ENCODE measurements around the gene ATXN2L. TPM values are rescaled to one million over a fixed set of nuclear protein-coding genes. Genes with fewer than 3 reads are reported as not detected.

ATXN2L gene
- total RNA-seq, 3 donors from 2014 or later, result 43.8 to 62.6 (median 58.1) TPM

- TF ChIP-seq POLR2AphosphoS5 (IDR thresholded peaks at IDR 0.05), result no peak
- TF ChIP-seq CTCF (IDR thresholded peaks at IDR 0.05), result no peak
- TF ChIP-seq POLR2A (IDR thresholded peaks at IDR 0.05), result no peak
- Histone ChIP-seq H3K9me3 (no peaks in the 10 kb centered on the region), H3K27me3 (no peaks in the 10 kb centered on the region), H3K36me3 (peaks cover 20% of the 10 kb centered on the region), H3K27ac (no peak overlapping the region), H3K4me1 (no peaks in the 10 kb centered on the region), H3K4me3 (no peak overlapping the region)
- DNase-seq (ENCODE audit: low spot score in 2 of 2), result no peak
- intact Hi-C loops (cut with DNase I; ENCODE audit: low total_unique reads), result no loop called here
These were observed 16.3 kb downstream of the ATXN2L start for GRCh38 chr16:28839004-28839639.

DNA sequence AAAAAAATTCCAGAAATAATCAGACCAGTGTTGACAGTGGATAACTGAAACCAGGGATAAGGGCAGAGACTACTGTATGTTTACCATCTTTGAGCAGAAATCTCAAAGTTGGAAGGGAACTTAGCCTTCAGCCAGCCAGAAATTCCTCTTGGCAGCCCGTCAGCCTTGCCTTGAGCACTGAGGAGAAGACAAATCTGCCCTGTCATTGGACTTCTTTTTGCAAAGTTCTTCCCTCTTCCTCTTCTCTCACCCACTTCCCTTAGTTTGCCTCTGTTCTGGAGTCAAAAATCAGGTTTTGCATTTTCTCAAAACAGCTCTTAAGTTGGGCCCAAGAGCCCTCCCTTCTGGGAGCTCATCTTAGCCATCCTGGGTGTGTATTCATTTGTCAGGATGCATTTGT is 17.1 kb downstream of the ATXN2L start:
- TF ChIP-seq POLR2AphosphoS5 (IDR thresholded peaks at IDR 0.05) (no peak), POLR2A (IDR thresholded peaks at IDR 0.05) (no peak), CTCF (IDR thresholded peaks at IDR 0.05) (no peak)
- Histone ChIP-seq H3K9me3 (no peaks in the 10 kb centered on the region), H3K4me1 (peaks cover 0 to under 1% of the 10 kb centered on the region in 2 donors), H3K27ac (no peak overlapping the region), H3K36me3 (peaks cover 13% of the 10 kb centered on the region), H3K27me3 (no peaks in the 10 kb centered on the region), H3K4me3 (no peak overlapping the region)
- no peak for DNase-seq (ENCODE audit: low spot score in 2 of 2)
- intact Hi-C loops (cut with DNase I; ENCODE audit: low total_unique reads), result no loop called here

DNA sequence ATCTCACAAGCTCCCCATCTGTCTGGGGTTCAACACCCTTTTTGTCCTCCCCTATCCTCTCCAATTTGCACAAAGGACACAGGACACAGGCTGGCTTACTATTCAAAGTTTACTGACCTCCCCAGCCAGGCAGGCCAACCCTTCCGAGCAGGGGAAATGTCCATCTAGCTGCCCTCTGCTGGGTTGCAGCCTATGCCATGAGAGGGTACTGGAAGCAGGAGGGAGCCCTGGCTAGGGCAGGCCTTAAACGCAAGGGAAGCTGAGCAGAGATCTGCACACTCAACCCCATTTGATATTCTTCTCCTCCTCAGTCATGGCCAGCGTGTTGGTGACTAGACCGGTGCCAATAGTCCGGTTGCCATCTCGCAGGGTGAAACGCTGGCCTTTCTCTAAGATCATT is 19.9 kb downstream of the ATXN2L start:
- Histone ChIP-seq H3K36me3 (peaks cover 7% of the 10 kb centered on the region), H3K27ac (no peak overlapping the region), H3K27me3 (no peaks in the 10 kb centered on the region), H3K4me3 (no peak overlapping the region), H3K4me1 (peaks cover 7 to 9% of the 10 kb centered on the region in 2 donors), H3K9me3 (no peaks in the 10 kb centered on the region)
- intact Hi-C loops (cut with DNase I; ENCODE audit: low total_unique reads), result no loop called here
- no peak for DNase-seq (ENCODE audit: low spot score in 2 of 2)
- TF ChIP-seq CTCF (IDR thresholded peaks at IDR 0.05) (no peak), POLR2A (IDR thresholded peaks at IDR 0.05) (no peak), POLR2AphosphoS5 (IDR thresholded peaks at IDR 0.05) (no peak)

DNA sequence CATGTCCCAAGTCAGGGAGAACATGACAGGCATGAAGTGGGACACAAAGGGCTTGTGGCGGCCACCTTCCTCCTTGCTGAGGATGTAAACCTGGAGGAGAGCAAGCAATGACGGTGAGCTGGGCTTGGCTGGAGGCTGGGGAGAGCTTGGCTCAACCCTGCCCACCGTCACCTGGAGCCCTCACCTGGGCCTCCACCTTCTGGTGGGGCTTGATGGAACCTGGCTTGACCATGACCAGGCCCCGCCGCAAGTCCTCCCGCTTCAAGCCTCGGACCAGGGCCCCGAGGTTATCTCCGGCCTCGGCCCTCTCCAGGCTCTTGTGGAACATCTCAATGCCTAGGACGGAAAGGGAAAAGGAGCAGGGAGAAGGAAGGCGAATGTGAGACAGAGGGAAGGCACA is 21.0 kb downstream of the ATXN2L start:
- intact Hi-C loops (cut with DNase I; ENCODE audit: low total_unique reads), result no loop called here
- H3K4me3 ChIP-seq, result no peak overlapping the region
- H3K36me3 ChIP-seq, result peaks cover 7% of the 10 kb centered on the region
- no peak overlapping the region for H3K27ac ChIP-seq
- H3K4me1 ChIP-seq, result peaks cover 7 to 9% of the 10 kb centered on the region in 2 donors
- DNase-seq (ENCODE audit: low spot score in 2 of 2), result no peak
- no peak for TF ChIP-seq CTCF (IDR thresholded peaks at IDR 0.05)
- TF ChIP-seq POLR2AphosphoS5 (IDR thresholded peaks at IDR 0.05), result no peak
- H3K9me3 ChIP-seq, result no peaks in the 10 kb centered on the region
- H3K27me3 ChIP-seq, result no peaks in the 10 kb centered on the region

DNA sequence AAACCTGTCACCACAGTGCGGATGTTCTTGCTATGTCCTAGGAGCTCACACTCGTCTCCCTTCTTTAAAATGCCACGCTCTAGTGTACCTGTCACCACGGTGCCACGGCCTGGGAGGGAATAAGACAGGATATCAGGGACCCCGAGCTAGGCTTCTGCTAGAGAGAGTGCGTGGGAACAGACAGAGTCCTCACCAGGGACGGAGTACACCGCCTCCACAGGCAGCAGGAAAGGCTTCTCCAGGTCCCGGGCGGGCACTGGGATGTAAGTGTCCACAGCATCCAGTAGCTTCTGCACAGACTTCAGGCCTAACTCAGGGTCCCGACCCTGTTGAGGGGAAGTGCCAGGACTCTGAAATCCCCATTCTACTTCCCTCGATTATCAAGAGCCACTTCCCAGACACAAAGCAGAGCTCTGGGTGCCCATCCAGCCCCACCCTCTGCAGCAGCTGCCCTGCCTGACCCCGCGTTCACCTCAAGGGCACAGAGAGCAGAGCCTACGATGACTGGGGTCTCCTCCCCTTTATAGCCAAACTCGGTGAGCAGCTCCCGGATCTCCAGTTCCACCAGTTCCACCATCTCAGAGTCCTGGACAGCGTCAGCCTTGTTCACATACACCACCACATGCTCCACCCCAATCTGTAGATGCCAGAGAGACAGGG is 21.6 kb downstream of the ATXN2L start:
- intact Hi-C loops (cut with DNase I; ENCODE audit: low total_unique reads), result no loop called here
- no peak for DNase-seq (ENCODE audit: low spot score in 2 of 2)
- TF ChIP-seq CTCF (IDR thresholded peaks at IDR 0.05), result no peak
- no peak for TF ChIP-seq POLR2AphosphoS5 (IDR thresholded peaks at IDR 0.05)
- TF ChIP-seq POLR2A (IDR thresholded peaks at IDR 0.05), result no peak
- Histone ChIP-seq H3K4me1 (peaks cover 7 to 9% of the 10 kb centered on the region in 2 donors), H3K36me3 (peaks cover 7% of the 10 kb centered on the region), H3K27me3 (no peaks in the 10 kb centered on the region), H3K27ac (no peak overlapping the region), H3K4me3 (no peak overlapping the region), H3K9me3 (no peaks in the 10 kb centered on the region)

Measured in breast epithelium (tissue), 4 donors.